Measurements from ENCODE around the gene C17orf100.

C17orf100 gene

DNA sequence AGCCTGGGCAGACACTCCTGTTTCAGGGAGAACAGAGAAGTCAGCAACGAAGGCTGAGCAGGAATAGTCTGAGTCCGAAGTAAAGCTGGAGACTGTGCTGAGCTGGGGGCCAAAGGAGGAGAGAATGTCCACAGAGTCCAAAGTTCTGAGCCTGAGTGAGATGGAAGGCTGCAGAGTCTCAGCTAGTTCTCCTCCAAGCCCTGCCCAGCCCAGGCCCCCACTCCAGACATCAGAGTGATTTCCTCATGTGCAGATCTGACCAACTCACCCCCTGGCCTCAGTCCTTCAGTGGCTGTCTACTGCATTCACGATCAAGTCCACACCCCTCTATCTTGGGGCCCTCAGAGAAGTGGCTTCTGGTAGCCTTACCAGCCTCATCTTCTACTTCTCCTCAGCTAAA is 40.0 kb downstream of the C17orf100 start:
- TF ChIP-seq, protein P1, sequence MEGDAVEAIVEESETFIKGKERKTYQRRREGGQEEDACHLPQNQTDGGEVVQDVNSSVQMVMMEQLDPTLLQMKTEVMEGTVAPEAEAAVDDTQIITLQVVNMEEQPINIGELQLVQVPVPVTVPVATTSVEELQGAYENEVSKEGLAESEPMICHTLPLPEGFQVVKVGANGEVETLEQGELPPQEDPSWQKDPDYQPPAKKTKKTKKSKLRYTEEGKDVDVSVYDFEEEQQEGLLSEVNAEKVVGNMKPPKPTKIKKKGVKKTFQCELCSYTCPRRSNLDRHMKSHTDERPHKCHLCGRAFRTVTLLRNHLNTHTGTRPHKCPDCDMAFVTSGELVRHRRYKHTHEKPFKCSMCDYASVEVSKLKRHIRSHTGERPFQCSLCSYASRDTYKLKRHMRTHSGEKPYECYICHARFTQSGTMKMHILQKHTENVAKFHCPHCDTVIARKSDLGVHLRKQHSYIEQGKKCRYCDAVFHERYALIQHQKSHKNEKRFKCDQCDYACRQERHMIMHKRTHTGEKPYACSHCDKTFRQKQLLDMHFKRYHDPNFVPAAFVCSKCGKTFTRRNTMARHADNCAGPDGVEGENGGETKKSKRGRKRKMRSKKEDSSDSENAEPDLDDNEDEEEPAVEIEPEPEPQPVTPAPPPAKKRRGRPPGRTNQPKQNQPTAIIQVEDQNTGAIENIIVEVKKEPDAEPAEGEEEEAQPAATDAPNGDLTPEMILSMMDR (IDR thresholded peaks at IDR 0.05), result no peak

DNA sequence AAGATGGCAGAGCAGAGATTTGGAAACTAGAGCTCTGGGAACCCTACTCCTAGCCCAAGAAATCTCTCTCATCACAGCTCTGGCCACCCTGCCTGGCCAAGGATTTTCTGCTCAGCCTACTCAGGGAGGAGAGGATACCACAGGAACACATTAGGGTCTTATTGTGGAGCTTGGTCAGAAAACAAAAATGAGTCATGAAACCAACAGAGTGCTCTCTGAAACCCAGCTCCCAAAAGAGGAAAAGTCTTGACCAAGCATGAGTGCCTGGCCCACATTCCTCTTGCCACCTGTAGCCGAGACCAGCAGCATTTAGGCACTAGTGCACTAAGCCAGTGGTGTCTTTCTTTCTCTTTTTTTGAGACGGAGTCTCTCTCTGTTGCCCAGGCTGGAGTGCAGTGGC is 43.5 kb downstream of the C17orf100 start:
- TF ChIP-seq, protein P1 (IDR thresholded peaks at IDR 0.05), result no peak

DNA sequence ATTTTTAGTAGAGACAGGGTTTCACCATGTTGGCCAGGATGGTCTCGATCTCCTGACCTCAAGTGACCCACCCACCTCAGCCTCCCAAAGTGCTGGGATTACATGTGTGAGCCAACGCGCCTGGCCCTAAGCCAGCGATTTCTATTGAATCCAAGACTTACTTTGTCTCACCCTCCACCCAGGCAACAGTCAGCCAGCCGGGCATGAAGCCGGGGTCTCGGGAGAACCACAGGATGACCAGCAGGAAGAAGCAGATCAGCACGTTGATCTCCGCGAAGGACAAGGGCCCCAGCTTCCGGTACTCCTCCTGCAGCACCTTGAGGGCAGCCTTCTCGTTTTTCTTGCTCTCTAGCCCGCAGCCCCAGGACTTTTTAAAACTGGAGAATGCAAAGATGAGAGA is 44.0 kb downstream of the C17orf100 start:
- TF ChIP-seq, protein P1 (IDR thresholded peaks at IDR 0.05), result no peak

DNA sequence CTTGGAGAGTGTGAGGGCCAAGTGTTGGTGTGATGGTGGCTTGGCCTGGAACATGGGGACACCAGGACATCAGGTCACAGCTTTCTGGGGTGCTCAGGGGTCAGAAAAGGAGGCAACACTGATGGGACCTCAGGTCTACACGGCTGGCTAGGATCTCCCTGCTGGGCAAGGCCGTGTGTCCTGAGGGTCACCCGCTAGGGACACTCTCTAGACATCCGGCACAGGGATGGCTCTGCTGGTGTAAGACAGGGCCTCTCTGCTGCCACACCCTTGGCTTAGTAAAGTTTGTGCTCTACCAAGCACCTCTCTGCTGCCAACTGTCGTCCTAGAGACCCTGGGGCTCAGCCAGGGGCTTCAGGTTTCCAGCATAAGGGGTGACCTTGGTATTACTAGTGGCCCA is 45.3 kb downstream of the C17orf100 start:
- TF ChIP-seq, protein P1 (IDR thresholded peaks at IDR 0.05), result no peak

DNA sequence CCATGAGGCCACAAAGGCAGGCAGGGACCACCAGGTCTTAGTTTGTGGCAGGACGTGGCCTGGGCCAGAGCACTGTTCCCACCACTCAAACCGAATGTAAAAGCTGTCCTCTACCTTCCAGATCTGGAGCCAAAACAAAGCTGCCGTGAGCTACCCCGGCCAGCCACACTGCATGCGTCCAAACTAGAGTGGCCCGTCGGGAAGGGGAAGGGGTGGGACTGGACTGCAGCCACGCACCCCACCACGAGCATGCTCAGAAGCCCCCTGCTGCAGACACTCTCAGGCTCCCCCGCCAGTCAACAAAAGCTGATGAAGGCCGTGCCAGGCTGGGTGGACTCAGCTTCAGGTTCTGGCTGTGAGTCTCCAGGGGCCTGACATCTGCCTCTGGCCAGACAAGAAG is 46.4 kb downstream of the C17orf100 start:
- TF ChIP-seq, protein P1 (IDR thresholded peaks at IDR 0.05), result no peak

DNA sequence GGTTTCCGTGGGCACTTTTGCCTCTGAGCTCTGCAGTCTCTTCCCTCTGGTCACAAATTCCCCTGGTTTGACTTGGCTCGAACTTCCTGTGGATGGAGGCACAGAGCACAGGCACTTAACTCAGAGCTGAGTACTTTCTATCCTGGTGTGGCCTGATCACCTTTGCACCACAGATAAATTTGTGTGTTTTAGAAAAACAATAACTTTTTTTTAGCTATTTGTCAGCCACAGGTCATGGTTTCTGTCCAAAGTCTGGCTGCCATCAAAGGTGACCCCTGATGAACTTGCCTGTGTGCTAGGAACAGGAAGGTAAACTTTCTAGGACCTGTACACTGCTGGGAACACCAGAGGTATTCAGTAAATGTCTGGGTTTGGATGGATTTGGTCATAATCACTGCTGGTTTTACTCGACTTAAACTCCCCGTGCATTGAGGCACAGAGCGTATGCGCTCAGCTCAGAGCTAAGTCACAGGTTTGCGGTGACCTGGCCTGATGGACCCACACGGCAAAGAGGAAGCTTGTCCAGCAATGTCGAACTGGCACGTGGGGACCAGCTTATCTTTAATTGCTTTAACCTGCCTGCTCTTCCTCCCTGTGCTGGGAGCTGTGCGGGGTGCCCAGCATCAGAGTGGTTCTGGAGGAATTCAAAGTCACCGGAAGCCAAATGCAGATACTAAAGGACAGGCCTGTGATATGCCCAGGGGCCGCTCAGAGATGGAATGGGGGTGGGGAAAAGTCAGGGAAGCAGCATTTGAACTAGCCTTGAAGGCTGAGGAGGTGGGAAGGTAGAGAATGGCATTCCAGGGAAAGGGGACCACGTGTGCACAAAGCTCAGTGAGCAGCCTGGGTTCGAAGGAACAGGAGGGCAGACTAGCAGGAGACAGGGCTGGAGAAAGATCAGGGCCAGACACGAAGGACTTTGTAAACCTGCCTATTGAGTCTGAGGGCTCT is 48.7 kb downstream of the C17orf100 start:
- TF ChIP-seq, protein P1 (IDR thresholded peaks at IDR 0.05), result no peak

DNA sequence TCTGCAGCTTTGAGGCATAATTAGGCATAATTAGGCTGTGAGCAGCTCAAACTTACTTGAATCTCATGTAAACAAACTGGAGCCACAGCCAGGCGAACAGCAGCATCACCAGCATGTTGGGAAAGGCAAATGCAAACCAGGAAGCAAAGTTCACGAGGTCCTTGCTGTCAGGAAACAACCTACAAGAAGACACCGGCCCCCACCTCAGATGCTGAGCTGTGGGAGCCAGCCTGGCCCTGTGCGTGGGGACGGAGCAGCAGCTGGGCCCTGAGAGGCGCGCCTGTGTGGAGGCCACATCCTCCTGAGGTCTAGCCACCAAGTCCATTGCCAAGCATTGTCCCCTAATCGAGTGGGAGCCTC is 49.4 kb downstream of the C17orf100 start:
- TF ChIP-seq, protein P1 (IDR thresholded peaks at IDR 0.05), result no peak

Data from LNCAP (cell line).